H1 (cell line): ENCODE data around the gene ZNF20. TPM values are rescaled to one million over a fixed set of nuclear protein-coding genes. Genes with fewer than 3 reads are reported as not detected.

ENCODE experiments used
- CTCF ChIA-PET: fragments of 300-600 bp; sonication (Branson Sonifier 250); formaldehyde crosslinking; loops from one replicate; lab custom pipeline; 2021; ENCODE audit not compliant: partially characterized antibody; lab: Charles Lee
- POLR2A ChIA-PET: fragments of 300-600 bp; sonication (Branson Sonifier 250); formaldehyde crosslinking; loops from one replicate; lab custom pipeline; 2021; ENCODE audit warnings: inconsistent platforms; ENCODE audit not compliant: partially characterized antibody; lab: Charles Lee
- DNase-seq, 2 experiments: peaks; one replicate each; pipeline versions ENCODE4 v3.0.0 to v3.0.0-alpha.2; 2010 to 2022; ENCODE audit warnings: low spot score in 2 of 2, low read depth in 1 of 2, mixed read lengths in 1 of 2
- FAIRE-seq: peaks from 2 replicates; lab custom pipeline; 2011; peaks lifted over from hg19 to GRCh38; lab: Jason Lieb, UNC
- H2AFZ ChIP-seq: 2 replicates; pipeline ENCODE4 v1.8.1; 2012; ENCODE audit warnings: low read length, inconsistent platforms
- H2AK5ac ChIP-seq: 2 replicates; pipeline ENCODE4 v1.6.1; 2013; ENCODE audit warnings: low read depth, low read length
- H2BK120ac ChIP-seq: replicated peaks from 2 replicates; pipeline ENCODE3; 2013; ENCODE audit warnings: low read depth, low read length, inconsistent platforms
- H2BK12ac ChIP-seq: 2 replicates; pipeline ENCODE4 v1.6.1; 2013; ENCODE audit warnings: low read depth, low read length
- H2BK15ac ChIP-seq: 2 replicates; pipeline ENCODE4 v1.6.1; 2013; ENCODE audit warnings: low read length
- H2BK20ac ChIP-seq: 2 replicates; pipeline ENCODE4 v1.6.1; 2013; ENCODE audit warnings: low read length
- H2BK5ac ChIP-seq: 2 replicates; pipeline ENCODE4 v1.6.1; 2013; ENCODE audit warnings: low read depth, low read length
- H3K14ac ChIP-seq: 2 replicates; pipeline ENCODE4 v1.6.1; 2013; ENCODE audit warnings: inconsistent platforms; ENCODE audit not compliant: insufficient read length
- H3K18ac ChIP-seq: 2 replicates; pipeline ENCODE4 v1.6.1; 2013; ENCODE audit warnings: low read length; ENCODE audit errors: extremely low read depth
- H3K23ac ChIP-seq: 2 replicates; pipeline ENCODE4 v1.6.1; 2013; ENCODE audit warnings: inconsistent platforms; ENCODE audit not compliant: insufficient read length
- H3K23me2 ChIP-seq: 2 replicates; pipeline ENCODE4 v1.6.1; 2013; ENCODE audit warnings: low read depth, low read length
- H3K27ac ChIP-seq: 2 replicates; pipeline ENCODE4 v1.6.1; 2011; ENCODE audit warnings: low read depth, low read length, inconsistent platforms
- H3K27me3 ChIP-seq, 4 experiments: replicated peaks in 1 of 4; 1 replicate in 1 of 4; 2 replicates in 3 of 4; pipeline versions ENCODE4 v1.6.1 to v1.8.1; 2011 to 2013; ENCODE audit warnings: low read length in 3 of 4, mild to moderate bottlenecking in 3 of 4, inconsistent platforms in 2 of 4, mixed read lengths in 2 of 4, moderate library complexity in 1 of 4; ENCODE audit not compliant: control insufficient read depth in 3 of 4, insufficient read depth in 3 of 4; ENCODE audit errors: extremely low read depth in 1 of 4
- H3K36me3 ChIP-seq, 4 experiments: 2 replicates each; pipeline versions ENCODE4 v1.6.1 to v1.8.1; 2011 to 2013; ENCODE audit warnings: mild to moderate bottlenecking in 4 of 4, low read length in 3 of 4, moderate library complexity in 2 of 4, control low read depth in 1 of 4, inconsistent platforms in 1 of 4; ENCODE audit not compliant: insufficient read depth in 4 of 4, control insufficient read depth in 2 of 4
- H3K4ac ChIP-seq: replicated peaks from 2 replicates; pipeline ENCODE3; 2013; ENCODE audit warnings: low read length, low read depth, mixed read lengths, inconsistent platforms; ENCODE audit not compliant: insufficient read length
- H3K4me1 ChIP-seq, 4 experiments: replicated peaks in 1 of 4; 1 replicate in 1 of 4; 2 replicates in 3 of 4; pipeline versions ENCODE4 v1.6.1 to v1.8.1; 2011 to 2013; ENCODE audit warnings: low read length in 3 of 4, inconsistent platforms in 2 of 4, mixed read lengths in 1 of 4; ENCODE audit not compliant: insufficient read depth in 4 of 4, control insufficient read depth in 3 of 4
- H3K4me2 ChIP-seq, 2 experiments: 2 replicates each; pipeline versions ENCODE4 v1.6.1 to v1.8.1; 2011 to 2013; ENCODE audit warnings: low read depth in 2 of 2, low read length in 2 of 2, control low read depth in 1 of 2, inconsistent platforms in 1 of 2, mild to moderate bottlenecking in 1 of 2; ENCODE audit not compliant: insufficient read depth in 1 of 2
- H3K4me3 ChIP-seq, 4 experiments: fragments of 200-600, 300-600 bp in 1 of 4; sonication (generic), shearing (Covaris generic), sonication (Bioruptor Twin) in 1 of 4; 2 replicates each; pipeline versions ENCODE4 v1.5.1 to v1.8.1; 2011 to 2016; ENCODE audit warnings: low read length in 4 of 4, low read depth in 3 of 4, control low read depth in 2 of 4, inconsistent platforms in 2 of 4, mild to moderate bottlenecking in 2 of 4, mixed read lengths in 1 of 4, moderate library complexity in 1 of 4; ENCODE audit not compliant: insufficient read depth in 2 of 4; ENCODE audit errors: extremely low read depth in 1 of 4
- H3K56ac ChIP-seq: replicated peaks from 2 replicates; pipeline ENCODE3; 2013; ENCODE audit warnings: low read depth, mild to moderate bottlenecking, mixed read lengths, low read length, inconsistent platforms; ENCODE audit not compliant: insufficient read length
- H3K79me1 ChIP-seq: 2 replicates; pipeline ENCODE4 v1.6.1; 2013; ENCODE audit warnings: low read depth, low read length, control low read depth
- H3K79me2 ChIP-seq, 2 experiments: 2 replicates each; pipeline versions ENCODE4 v1.6.1 to v1.8.1; 2012 to 2013; ENCODE audit warnings: low read length in 2 of 2, mild to moderate bottlenecking in 2 of 2, inconsistent platforms in 1 of 2; ENCODE audit not compliant: insufficient read depth in 2 of 2, control insufficient read depth in 1 of 2
- H3K9ac ChIP-seq, 4 experiments: replicated peaks in 1 of 4; 1 replicate in 1 of 4; 2 replicates in 3 of 4; pipeline versions ENCODE4 v1.6.1 to v1.8.1; 2011 to 2013; ENCODE audit warnings: low read depth in 3 of 4, low read length in 3 of 4, control low read depth in 2 of 4, mild to moderate bottlenecking in 2 of 4, moderate library complexity in 2 of 4, inconsistent platforms in 1 of 4; ENCODE audit errors: extremely low read depth in 1 of 4
- H3K9me3 ChIP-seq, 2 experiments: 2 replicates each; pipeline versions ENCODE4 v1.6.1 to v1.8.1; 2012 to 2013; ENCODE audit warnings: mild to moderate bottlenecking in 2 of 2, moderate library complexity in 2 of 2, control low read depth in 1 of 2, inconsistent platforms in 1 of 2, low read depth in 1 of 2, low read length in 1 of 2, mixed read lengths in 1 of 2; ENCODE audit not compliant: insufficient read depth in 2 of 2
- H4K20me1 ChIP-seq, 2 experiments: replicated peaks in 1 of 2; 2 replicates each; pipeline versions ENCODE3 to v1.8.1; 2011 to 2013; ENCODE audit warnings: inconsistent platforms in 2 of 2, low read length in 2 of 2, mild to moderate bottlenecking in 1 of 2; ENCODE audit not compliant: insufficient read depth in 2 of 2, control insufficient read depth in 1 of 2
- H4K5ac ChIP-seq: 2 replicates; pipeline ENCODE4 v1.6.1; 2013; ENCODE audit warnings: low read length, low read depth, mixed read lengths, inconsistent platforms; ENCODE audit not compliant: insufficient read length
- H4K8ac ChIP-seq: 2 replicates; pipeline ENCODE4 v1.8.0; 2013; ENCODE audit warnings: mild to moderate bottlenecking, moderate library complexity, low read length, inconsistent platforms; ENCODE audit not compliant: insufficient read depth; ENCODE audit errors: extremely low read depth
- H4K91ac ChIP-seq: replicated peaks from 2 replicates; pipeline ENCODE3; 2013; ENCODE audit warnings: low read length, mixed read lengths, inconsistent platforms; ENCODE audit not compliant: insufficient read length
- BCL11A ChIP-seq, 2 experiments: IDR thresholded peaks; one replicate each; pipeline ENCODE4 v1.6.1; 2011; ENCODE audit warnings: low read depth in 2 of 2, low read length in 2 of 2, mild to moderate bottlenecking in 2 of 2
- CHD1 ChIP-seq: IDR thresholded peaks from 2 replicates; pipeline ENCODE4 v1.6.1; 2012; ENCODE audit warnings: low read depth, low read length, improper control_type of control experiment
- FOSL1 ChIP-seq: IDR thresholded peaks from 2 replicates; pipeline ENCODE4 v1.6.1; 2011; ENCODE audit warnings: mild to moderate bottlenecking, low read depth, low read length, moderate library complexity; ENCODE audit not compliant: insufficient read depth
- KDM1A ChIP-seq: fragments of 200-600, 300-600 bp; sonication (generic); IDR thresholded peaks from 2 replicates; pipeline ENCODE4 v1.7.1; 2016; ENCODE audit warnings: mild to moderate bottlenecking, low read length, borderline replicate concordance
- RFX5 ChIP-seq: IDR thresholded peaks from 2 replicates; pipeline ENCODE4 v1.6.1; 2011; ENCODE audit warnings: low read depth, low read length, improper control_type of control experiment, borderline replicate concordance
- SAP30 ChIP-seq: fragments of 300-600 bp; sonication (generic); IDR thresholded peaks from 2 replicates; pipeline ENCODE4 v1.7.1; 2012; ENCODE audit warnings: low read length, moderate library complexity, mild to moderate bottlenecking, inconsistent platforms; ENCODE audit not compliant: insufficient read depth, insufficient replicate concordance
- SIRT6 ChIP-seq: IDR thresholded peaks from one replicate; pipeline ENCODE4 v1.7.1; 2012; ENCODE audit warnings: low read length, inconsistent platforms
- SRF ChIP-seq: IDR thresholded peaks from 2 replicates; pipeline ENCODE4 v1.6.1; 2011; ENCODE audit warnings: mild to moderate bottlenecking, low read depth, low read length, moderate library complexity
- WGBS, 2 experiments: shearing (Covaris generic) in 1 of 2; methylation state at CpG; one replicate each; pipeline versions ENCODE4 v1.1.6 to v1.1.7; 2013 to 2015; ENCODE audit warnings: low lambda C conversion rate in 2 of 2, mixed read lengths in 2 of 2, inconsistent platforms in 1 of 2, low coverage in 1 of 2, missing lambda C conversion rate in 1 of 2; ENCODE audit not compliant: insufficient replicate concordance in 2 of 2, insufficient coverage in 1 of 2, insufficient read length in 1 of 2; ENCODE audit errors: extremely low coverage in 1 of 2, missing lambda C conversion rate in 1 of 2; 5-methylcytosine and 5-hydroxymethylcytosine counted together
- polyA plus RNA-seq, 7 experiments: library from polyadenylated mRNA; depleted of rRNA in 3 of 7; stranded (reverse) in 5 of 7; unstranded in 2 of 7; fragments of >200 nt in 5 of 7; fragments of 200-250 nt in 2 of 7; gene quantifications; 1 replicate in 5 of 7; 2 replicates in 1 of 7; 4 replicates in 1 of 7; pipeline versions ENCODE4 v1.2.1 to v1.2.3, GENCODE V29; 2011 to 2013; ENCODE audit warnings: missing spikeins in 2 of 7, mixed read lengths in 2 of 7
- total RNA-seq: library from RNA; stranded (reverse); fragmentation: NEBNext Ultra II Directional; extraction: Animal tissue kit (Norgen Biotek cat#: 25700); gene quantifications from 2 replicates; pipeline ENCODE4 v1.2.1, GENCODE V29; 2021

The ZNF20 gene
- total and polyA plus RNA-seq, 2 of the 8 experiments (the other 6 are each of a cell fraction or from before 2014, with no cell fraction given) = 1.6 to 9.0 TPM

DNA sequence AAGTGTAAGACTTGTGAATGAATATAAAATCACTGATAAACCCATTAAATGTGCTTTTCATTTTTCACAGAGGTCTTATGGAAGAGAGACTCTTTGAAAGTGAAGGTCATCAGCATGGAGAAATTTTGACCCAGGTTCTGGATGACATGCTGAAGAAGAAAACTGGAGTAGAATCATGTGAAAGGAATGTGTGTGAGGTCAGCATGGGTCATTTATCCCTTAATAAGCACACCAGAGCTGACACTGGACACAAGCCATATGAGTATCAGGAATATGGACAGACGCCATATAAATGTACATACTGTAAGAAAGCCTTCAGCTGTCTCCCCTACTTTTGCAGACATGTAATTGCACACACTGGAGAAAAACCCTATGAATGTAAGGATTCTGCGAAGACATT lies 29.0 kb downstream of the ZNF20 start:
- H3K9me3 ChIP-seq = peaks cover 62 to 63% of the 10 kb centered on the region in 2 experiments
- no peaks in the 10 kb centered on the region for H3K27me3 ChIP-seq
- H3K79me2 ChIP-seq = peaks cover 0 to 23% of the 10 kb centered on the region in 2 experiments; a peak in 2 of 4 replicates
- H2BK12ac ChIP-seq = no peak overlapping the region
- H3K23ac ChIP-seq = no peak overlapping the region
- DNase-seq (no peak), FAIRE-seq (no peak)
- H3K4me3 ChIP-seq = peak overlapping the region in 1 of 4 experiments; percentile 26; a peak in 2 of 8 replicates
- H4K91ac ChIP-seq = no peak overlapping the region
- H4K8ac ChIP-seq = no peak overlapping the region
- no peak overlapping the region for H3K9ac ChIP-seq
- no peaks in the 10 kb centered on the region for H3K79me1 ChIP-seq
- peaks cover 19 to 85% (median 49%) of the 10 kb centered on the region in 4 experiments for H3K36me3 ChIP-seq
- no peak overlapping the region for H2BK20ac ChIP-seq
- TF ChIP-seq SIRT6 = no peak
- TF ChIP-seq CHD1 = no peak
- TF ChIP-seq RFX5 = no peak
- no peak for TF ChIP-seq SRF
- no peak for TF ChIP-seq SAP30
- no peak for TF ChIP-seq BCL11A (IDR thresholded peaks at IDR 0.05; ENCODE audit: low read depth in 2 of 2, low read length in 2 of 2)
- no peak for TF ChIP-seq FOSL1
- TF ChIP-seq KDM1A = no peak
- TF ChIP-seq, all 59 proteins: peak for 0
- Histone ChIP-seq H2BK15ac (no peak overlapping the region), H4K20me1 (no peaks in the 10 kb centered on the region), H2AK5ac (no peak overlapping the region), H3K4me2 (no peak overlapping the region), H2BK5ac (no peak overlapping the region), H4K5ac (no peak overlapping the region), H3K4me1 (no peaks in the 10 kb centered on the region), H3K56ac (no peak overlapping the region), H3K4ac (no peak overlapping the region), H3K14ac (no peak overlapping the region), H2BK120ac (no peak overlapping the region), H3K23me2 (no peaks in the 10 kb centered on the region), H3K27ac (no peak overlapping the region), H2AFZ (no peak overlapping the region), H3K18ac (no peak overlapping the region)
- POLR2A ChIA-PET = interaction anchor here (0.7 to 1.8 kb wide), 3 partner anchors 9 to 30 kb away, joined by 3 to 5 read pairs (median 4); partner anchors contain the start of gene ZNF20
- 43% methylated on average over 2 of the region's 2 CpGs; no CpG with 5 or more reads in 1 of the 2 experiments for WGBS, 2 experiments
- CTCF ChIA-PET = interaction anchor here (1.0 to 1.6 kb wide), 3 partner anchors 15 to 21 kb away, joined by 3 to 4 read pairs (median 4); no protein-coding TSS in a partner anchor
